IPS-18a (cell line): ENCODE results near the gene OR5B3.
"Not testable (repeated sequence)": the region's sequence is repeated elsewhere in the genome, so short reads cannot be mapped to it uniquely, and the experiment has no call there.

Experiments
- H3K27ac ChIP-seq: one replicate; pipeline ENCODE4 v1.5.1; 2013; ENCODE audit warnings: low read length
- H3K27me3 ChIP-seq: one replicate; pipeline ENCODE4 v1.6.1; 2013; ENCODE audit warnings: mild to moderate bottlenecking, low read length; ENCODE audit not compliant: control insufficient read depth, insufficient read depth
- H3K36me3 ChIP-seq: one replicate; pipeline ENCODE4 v1.6.1; 2013; ENCODE audit warnings: low read depth, low read length; ENCODE audit not compliant: control insufficient read depth
- H3K4me1 ChIP-seq: one replicate; pipeline ENCODE4 v1.6.1; 2013; ENCODE audit warnings: low read depth, low read length; ENCODE audit not compliant: control insufficient read depth
- H3K4me3 ChIP-seq: one replicate; pipeline ENCODE4 v1.5.1; 2013; ENCODE audit warnings: low read length
- H3K9ac ChIP-seq: one replicate; pipeline ENCODE4 v1.6.1; 2013; ENCODE audit warnings: mild to moderate bottlenecking, low read length, moderate library complexity
- H3K9me3 ChIP-seq: one replicate; pipeline ENCODE4 v1.6.1; 2013; ENCODE audit warnings: low read depth, low read length; ENCODE audit not compliant: control insufficient read depth

Gene OR5B3

GRCh38 chr11:58406774-58407173, at the start of gene OR5B3:
Gene OR5B3 (minus strand): TSS chr11:58406874. CDS start chr11:58403409, 3,465 bp downstream.
- no peak within 1 kb of the TSS for H3K9ac ChIP-seq
- H3K36me3 ChIP-seq = no peaks in the 10 kb centered on the region
- no peaks in the 10 kb centered on the region for H3K27me3 ChIP-seq
- no peak within 1 kb of the TSS for H3K4me3 ChIP-seq
- no peak within 1 kb of the TSS for H3K27ac ChIP-seq
- H3K9me3 ChIP-seq = no peaks in the 10 kb centered on the region
- H3K4me1 ChIP-seq = no peaks in the 10 kb centered on the region

GRCh38 chr11:58451585-58451984, 44.9 kb upstream of the OR5B3 start:
- no peak overlapping the region for H3K4me3 ChIP-seq
- H3K36me3 ChIP-seq = no peaks in the 10 kb centered on the region
- no peaks in the 10 kb centered on the region for H3K27me3 ChIP-seq
- H3K9me3 ChIP-seq = no peaks in the 10 kb centered on the region
- H3K27ac ChIP-seq = no peak overlapping the region
- H3K9ac ChIP-seq = no peak overlapping the region
- H3K4me1 ChIP-seq = no peaks in the 10 kb centered on the region

- Histone ChIP-seq H3K27me3 (no peaks in the 10 kb centered on the region), H3K36me3 (no peaks in the 10 kb centered on the region), H3K4me3 (no peak overlapping the region), H3K9ac (no peak overlapping the region), H3K27ac (no peak overlapping the region), H3K4me1 (no peaks in the 10 kb centered on the region), H3K9me3 (no peaks in the 10 kb centered on the region)
Measured at GRCh38 chr11:58446294-58446693, 39.6 kb upstream of the OR5B3 start.

- no peaks in the 10 kb centered on the region for H3K4me1 ChIP-seq
- no peaks in the 10 kb centered on the region for H3K9me3 ChIP-seq
- H3K27ac ChIP-seq = no peak overlapping the region
- no peak overlapping the region for H3K4me3 ChIP-seq
- H3K9ac ChIP-seq = no peak overlapping the region
- no peaks in the 10 kb centered on the region for H3K27me3 ChIP-seq
- no peaks in the 10 kb centered on the region for H3K36me3 ChIP-seq
Measured at GRCh38 chr11:58444300-58444699, 37.6 kb upstream of the OR5B3 start.

- Histone ChIP-seq H3K9me3 (no peaks in the 10 kb centered on the region), H3K9ac (no peak within 1 kb of the TSS), H3K4me1 (no peaks in the 10 kb centered on the region), H3K27me3 (no peaks in the 10 kb centered on the region), H3K27ac (no peak within 1 kb of the TSS), H3K4me3 (no peak within 1 kb of the TSS), H3K36me3 (no peaks in the 10 kb centered on the region)
Measured at GRCh38 chr11:58442136-58442535, 35.5 kb upstream of the OR5B3 start, which contains the start of gene OR5B12. Gene OR5B12 (minus strand): TSS chr11:58442236. CDS start chr11:58440151, 2,085 bp downstream.

GRCh38 chr11:58438486-58438885, 31.8 kb upstream of the OR5B3 start:
- Histone ChIP-seq H3K4me3 (no peak overlapping the region), H3K27ac (no peak overlapping the region), H3K36me3 (no peaks in the 10 kb centered on the region), H3K27me3 (no peaks in the 10 kb centered on the region), H3K4me1 (no peaks in the 10 kb centered on the region), H3K9ac (no peak overlapping the region), H3K9me3 (no peaks in the 10 kb centered on the region)

- no peaks in the 10 kb centered on the region for H3K9me3 ChIP-seq
- H3K27ac ChIP-seq = no peak overlapping the region
- H3K27me3 ChIP-seq = no peaks in the 10 kb centered on the region
- no peaks in the 10 kb centered on the region for H3K4me1 ChIP-seq
- no peak overlapping the region for H3K9ac ChIP-seq
- no peaks in the 10 kb centered on the region for H3K36me3 ChIP-seq
- no peak overlapping the region for H3K4me3 ChIP-seq
Measured at GRCh38 chr11:58434217-58434616, 27.5 kb upstream of the OR5B3 start.

- H3K27ac ChIP-seq = no peak overlapping the region
- no peaks in the 10 kb centered on the region for H3K27me3 ChIP-seq
Measured at GRCh38 chr11:58433638-58434203, 27.0 kb upstream of the OR5B3 start.

GRCh38 chr11:58429273-58429672, 22.6 kb upstream of the OR5B3 start:
- Histone ChIP-seq H3K9ac (no peak overlapping the region), H3K4me1 (peaks cover 7% of the 10 kb centered on the region), H3K36me3 (no peaks in the 10 kb centered on the region), H3K27ac (no peak overlapping the region), H3K4me3 (no peak overlapping the region), H3K27me3 (no peaks in the 10 kb centered on the region), H3K9me3 (peaks cover 2% of the 10 kb centered on the region)

More at GRCh38 chr11:58433638-58434203, 27.0 kb upstream of the OR5B3 start:
- no peaks in the 10 kb centered on the region for H3K36me3 ChIP-seq
- H3K9ac ChIP-seq = no peak overlapping the region
- H3K9me3 ChIP-seq = peaks cover 2% of the 10 kb centered on the region
- no peaks in the 10 kb centered on the region for H3K4me1 ChIP-seq
- no peak overlapping the region for H3K4me3 ChIP-seq

- Histone ChIP-seq H3K9me3 (peaks cover 2% of the 10 kb centered on the region), H3K27ac (no peak within 1 kb of the TSS)
Measured at GRCh38 chr11:58428021-58428420, 21.3 kb upstream of the OR5B3 start, which contains the start of gene OR5B2. Gene OR5B2 (minus strand): TSS chr11:58428121. CDS start chr11:58423261, 4,860 bp downstream.

GRCh38 chr11:58399622-58400021, 7.1 kb downstream of the OR5B3 start:
- H3K36me3 ChIP-seq, H3K9me3 ChIP-seq, H3K27ac ChIP-seq, H3K27me3 ChIP-seq, H3K4me1 ChIP-seq, H3K9ac ChIP-seq, H3K4me3 ChIP-seq: not testable (repeated sequence)

More at GRCh38 chr11:58428021-58428420, 21.3 kb upstream of the OR5B3 start, which contains the start of gene OR5B2:
- H3K4me3 ChIP-seq = no peak within 1 kb of the TSS
- H3K27me3 ChIP-seq = no peaks in the 10 kb centered on the region
- peaks cover 16% of the 10 kb centered on the region for H3K4me1 ChIP-seq
- H3K9ac ChIP-seq = no peak within 1 kb of the TSS
- no peaks in the 10 kb centered on the region for H3K36me3 ChIP-seq

GRCh38 chr11:58395581-58395980, 11.1 kb downstream of the OR5B3 start:
- H3K27ac ChIP-seq = no peak overlapping the region
- no peaks in the 10 kb centered on the region for H3K27me3 ChIP-seq
- no peaks in the 10 kb centered on the region for H3K36me3 ChIP-seq
- H3K9ac ChIP-seq = no peak overlapping the region
- H3K4me1 ChIP-seq = no peaks in the 10 kb centered on the region
- peaks cover 10% of the 10 kb centered on the region for H3K9me3 ChIP-seq
- no peak overlapping the region for H3K4me3 ChIP-seq
